GM19023 (cell line): Measurements from ENCODE around the gene C5AR2.
"Not testable (repeated sequence)": the region's sequence is repeated elsewhere in the genome, so short reads cannot be mapped to it uniquely, and the experiment has no call there.

Experiments used
- ATAC-seq: cut with Tn5 transposase; IDR thresholded peaks from one replicate; pipeline ENCODE4 v1.9.1; 2021; ENCODE audit warnings: mild to moderate bottlenecking, moderate library complexity; ENCODE audit not compliant: unreplicated experiment

Gene C5AR2

GRCh38 chr19:47323409-47323808 lies 8.6 kb upstream of the C5AR2 start:
- no peak for ATAC-seq

DNA sequence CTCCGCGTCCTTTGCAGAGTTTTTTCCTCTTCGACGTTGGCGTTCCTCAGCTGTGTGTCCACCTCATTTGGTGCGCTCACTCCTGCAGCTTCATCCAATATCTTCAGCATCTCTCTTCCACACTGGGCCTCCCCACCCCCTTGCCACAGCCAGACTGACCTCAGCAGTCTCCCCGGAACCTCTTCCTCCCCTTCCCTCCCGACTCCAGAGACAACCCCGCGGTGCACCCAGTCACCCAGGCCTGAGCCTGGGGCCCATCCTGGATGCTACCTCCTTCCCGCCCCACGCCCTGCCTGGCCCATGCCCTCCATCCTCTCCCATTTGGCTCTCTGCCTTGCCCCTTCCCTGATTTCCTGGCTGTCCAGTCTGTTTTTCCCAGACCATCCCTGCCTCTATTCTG lies 8.1 kb upstream of the C5AR2 start:
- no peak for ATAC-seq

GRCh38 chr19:47324502-47324901 lies 7.5 kb upstream of the C5AR2 start:
- ATAC-seq: no peak

- ATAC-seq: no peak
These were observed 1.5 kb upstream of the C5AR2 start for GRCh38 chr19:47330466-47330869.

DNA sequence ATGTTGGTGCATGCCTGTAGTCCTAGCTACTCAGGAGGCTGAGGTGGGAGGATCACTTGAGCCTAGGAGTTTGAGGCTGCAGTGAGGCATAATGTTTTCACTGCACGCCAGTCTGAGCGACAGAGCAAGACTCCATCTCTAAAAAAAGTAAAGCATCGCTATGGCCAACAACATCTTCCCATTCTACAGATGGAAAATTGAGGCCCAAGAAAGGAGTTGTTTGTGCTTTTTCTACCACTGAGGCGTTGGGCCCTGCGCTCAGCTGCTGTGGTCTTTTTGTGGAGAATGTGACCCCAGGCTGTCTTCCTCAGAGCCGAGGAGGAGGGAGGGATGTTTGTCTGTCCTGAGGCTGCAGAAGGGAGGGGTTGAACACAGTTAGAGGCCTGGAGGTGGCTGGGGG lies 485 bp upstream of the C5AR2 start:
- no peak for ATAC-seq

DNA sequence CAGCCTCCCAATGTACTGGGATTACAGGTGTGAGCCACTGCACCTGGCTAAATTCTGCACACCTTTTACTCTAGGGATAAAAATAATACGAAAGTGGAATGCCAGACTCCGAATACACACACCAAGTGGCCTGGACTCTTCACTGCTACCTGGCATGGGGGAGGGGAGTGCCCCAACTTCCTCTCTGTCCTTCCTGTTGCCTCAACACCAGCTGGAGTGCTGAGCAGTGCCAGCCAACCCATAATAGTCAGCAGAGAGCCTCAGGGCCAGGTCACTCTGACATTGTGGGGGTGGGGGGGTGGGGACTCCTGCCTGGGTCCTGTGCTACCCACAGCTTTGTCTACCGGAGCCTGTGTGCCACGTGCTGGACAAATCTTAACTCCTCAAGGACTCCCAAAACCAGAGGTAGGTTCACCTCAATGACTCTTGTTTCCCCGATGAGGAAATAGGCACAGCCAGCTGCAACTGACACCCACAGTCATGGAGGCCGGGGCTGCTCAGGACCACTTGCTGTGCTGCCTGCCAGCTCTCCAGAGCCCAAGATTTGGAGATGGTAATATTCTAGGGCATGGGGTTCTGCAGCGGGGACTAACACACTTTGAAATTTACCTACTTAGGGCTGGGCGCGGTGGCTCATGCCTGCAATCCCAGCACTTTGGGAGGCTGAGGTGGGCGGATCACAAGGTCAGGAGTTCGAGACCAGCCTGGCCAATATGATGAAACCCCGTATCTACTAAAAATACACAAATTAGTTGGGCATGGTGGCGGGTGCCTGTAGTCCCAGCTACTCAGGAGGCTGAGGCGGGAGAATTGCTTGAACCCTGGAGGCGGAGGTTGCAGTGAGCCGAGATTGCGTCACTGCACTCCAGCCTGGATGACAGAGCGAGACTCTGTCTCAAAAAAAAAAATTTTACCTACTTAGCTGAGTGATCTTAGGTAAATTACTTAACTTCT lies 5.1 kb downstream of the C5AR2 start:
- not testable (repeated sequence) for ATAC-seq

GRCh38 chr19:47339196-47339880 lies 7.4 kb downstream of the C5AR2 start:
- ATAC-seq: no peak

- no peak for ATAC-seq
These were observed 8.7 kb downstream of the C5AR2 start for GRCh38 chr19:47340477-47341208.

DNA sequence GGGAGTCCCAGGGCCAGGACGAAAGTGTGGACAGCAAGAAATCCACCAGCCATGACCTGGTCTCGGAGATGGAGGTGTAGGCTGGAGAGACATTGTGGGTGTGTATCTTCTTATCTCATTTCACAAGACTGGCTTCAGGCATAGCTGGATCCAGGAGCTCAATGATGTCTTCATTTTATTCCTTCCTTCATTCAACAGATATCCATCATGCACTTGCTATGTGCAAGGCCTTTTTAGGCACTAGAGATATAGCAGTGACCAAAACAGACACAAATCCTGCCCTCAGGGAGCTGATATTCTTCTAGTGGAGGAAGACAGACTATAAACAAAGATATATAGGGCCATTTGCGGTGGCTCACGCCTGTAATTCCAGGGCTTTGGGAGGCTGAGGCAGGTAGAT lies 9.8 kb downstream of the C5AR2 start:
- no peak for ATAC-seq

GRCh38 chr19:47343194-47343802 lies 11.3 kb downstream of the C5AR2 start:
- ATAC-seq: no peak

- ATAC-seq: no peak
These were observed 12.4 kb downstream of the C5AR2 start for GRCh38 chr19:47344425-47344824.

GRCh38 chr19:47346024-47346423 lies 14.0 kb downstream of the C5AR2 start:
- ATAC-seq: not testable (repeated sequence)

GRCh38 chr19:47348819-47349795 lies 17.1 kb downstream of the C5AR2 start, which contains the start of gene DHX34:
DHX34 (plus strand) TSS chr19:47349315; CDS start chr19:47353031, 3,716 bp downstream.
- peak; percentile 96 for ATAC-seq

DNA sequence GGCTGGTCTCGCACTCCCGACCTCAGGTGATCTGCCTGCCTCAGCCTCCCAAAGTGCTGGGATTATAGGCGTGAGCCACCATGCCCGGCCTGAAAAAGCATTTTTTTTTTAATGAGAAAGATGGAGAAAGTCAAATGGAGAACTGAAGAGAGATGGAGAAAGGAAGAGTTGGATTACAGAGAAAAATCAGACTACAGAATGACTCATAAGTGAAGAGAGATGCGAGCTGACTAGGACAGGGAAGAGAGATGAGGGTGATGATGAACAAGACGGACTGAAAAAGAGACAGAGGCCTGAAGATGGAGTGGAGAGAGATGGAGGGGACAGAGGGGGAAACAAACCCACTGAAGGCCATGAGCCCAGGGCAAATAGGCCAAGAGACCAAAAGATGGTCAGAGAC lies 18.7 kb downstream of the C5AR2 start:
- no peak for ATAC-seq

DNA sequence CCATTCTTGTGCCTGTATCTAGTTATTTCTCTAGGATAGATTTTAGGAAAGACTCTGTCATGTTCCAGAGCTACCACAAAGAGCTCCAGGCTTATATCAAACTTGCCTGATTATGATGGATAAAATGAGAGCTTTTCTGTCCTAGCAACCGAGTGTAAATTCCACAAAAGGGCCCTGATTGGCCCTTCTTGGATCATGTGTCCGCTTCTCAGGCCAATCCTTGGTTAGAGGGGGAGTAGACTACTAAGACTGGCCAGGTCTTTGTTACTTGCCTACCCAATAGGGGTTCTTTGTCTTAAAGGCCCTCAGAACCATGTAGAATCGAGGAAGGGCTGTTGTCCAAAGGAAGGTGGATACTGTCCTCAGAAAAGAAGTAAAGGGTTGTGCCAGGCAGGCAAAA lies 19.6 kb downstream of the C5AR2 start:
- ATAC-seq: no peak

DNA sequence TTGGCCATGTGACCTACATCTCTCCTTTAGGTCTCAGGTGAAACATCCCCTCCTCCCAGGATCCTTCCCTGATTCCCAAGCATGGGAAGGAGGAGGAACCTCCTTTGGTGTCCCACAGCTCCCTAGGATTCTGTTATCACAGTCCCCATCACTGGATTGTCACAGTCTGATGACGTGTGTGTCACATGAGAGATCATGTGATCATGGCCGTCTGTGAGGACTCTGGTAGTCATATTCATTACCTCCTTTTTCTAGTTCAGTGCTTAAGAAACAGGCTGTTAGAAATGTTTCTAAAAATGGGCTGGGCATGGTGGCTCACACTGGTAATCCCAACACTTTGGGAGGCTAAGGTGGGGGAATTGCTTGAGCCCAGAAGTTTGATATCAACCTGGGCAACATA lies 20.1 kb downstream of the C5AR2 start:
- no peak for ATAC-seq

- ATAC-seq: no peak
These were observed 21.3 kb downstream of the C5AR2 start for GRCh38 chr19:47353307-47353712.

DNA sequence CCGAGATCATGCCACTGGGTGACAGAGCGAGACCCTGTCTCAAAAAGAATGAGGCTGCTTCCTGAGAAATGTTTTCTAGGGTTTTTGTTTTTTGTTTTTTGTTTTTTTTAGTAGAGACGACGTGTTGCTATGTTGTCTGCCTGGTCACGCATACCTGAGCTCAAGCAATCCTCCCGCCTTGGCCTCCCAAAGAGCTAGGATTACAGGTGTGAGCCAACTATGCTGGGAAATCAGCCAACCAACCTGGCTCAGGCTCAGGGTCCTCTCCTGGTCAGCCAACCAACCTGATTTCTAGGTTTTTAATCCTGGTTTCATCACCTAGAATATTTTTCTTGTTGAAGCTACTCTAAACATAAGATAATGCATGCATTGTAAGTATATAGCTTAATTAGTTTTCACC lies 24.9 kb downstream of the C5AR2 start:
- ATAC-seq: no peak

DNA sequence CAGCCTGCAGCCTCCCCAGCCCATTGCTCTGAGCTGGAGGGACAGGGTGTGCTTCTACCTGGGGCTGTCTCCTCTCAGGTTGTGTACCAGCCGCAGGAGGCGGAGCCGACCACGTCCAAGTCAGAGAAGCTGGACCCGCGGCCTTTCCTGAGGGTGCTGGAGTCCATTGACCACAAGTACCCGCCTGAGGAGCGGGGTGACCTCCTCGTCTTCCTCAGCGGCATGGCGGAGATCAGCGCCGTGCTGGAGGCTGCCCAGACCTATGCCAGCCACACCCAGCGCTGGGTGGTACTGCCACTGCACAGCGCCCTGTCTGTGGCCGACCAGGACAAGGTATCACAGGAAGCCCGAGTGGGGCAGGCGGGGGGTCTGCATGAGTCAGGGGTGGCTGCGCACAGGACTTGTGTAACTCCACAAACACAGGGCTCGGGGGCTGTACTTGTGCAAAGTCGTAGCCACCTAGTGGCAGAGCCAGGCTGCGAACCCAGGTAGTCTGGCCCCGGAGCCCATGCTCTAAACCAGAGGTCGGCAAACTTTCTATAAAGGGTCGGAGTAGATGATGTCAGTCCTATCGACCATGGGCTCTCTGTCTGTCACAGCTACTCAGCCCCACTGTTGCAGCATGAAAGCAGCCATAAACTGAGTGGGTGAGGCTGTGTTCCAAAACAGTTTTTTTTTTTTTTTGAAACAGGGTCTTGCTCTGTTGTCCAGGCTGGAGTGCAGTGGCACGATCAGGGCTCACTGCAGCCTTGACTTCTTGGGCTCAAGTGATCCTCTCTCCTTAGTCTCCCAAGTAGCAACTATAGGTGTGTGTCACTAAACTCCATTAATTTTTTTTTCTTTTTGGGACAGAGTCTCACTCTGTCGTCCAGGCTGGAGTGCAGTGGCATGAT lies 26.1 kb downstream of the C5AR2 start:
- no peak for ATAC-seq
